Left lung (tissue), 10 donors: ENCODE results near the gene CKLF. TPM values are rescaled to one million over a fixed set of nuclear protein-coding genes. Genes with fewer than 3 reads are reported as not detected.
A peak's percentile ranks its signal among the peaks of the same experiment; 100 is the strongest.

ENCODE experiments used
- ATAC-seq: fragments of 200-7000 bp; cut with Tn5 transposase; one replicate; pipeline ENCODE4 v1.9.1; 2020; ENCODE audit warnings: moderate library complexity
- DNase-seq, 4 donors: peaks; one replicate each; pipeline ENCODE4 v3.0.0-alpha.2; 2013 to 2020
- H3K27ac ChIP-seq, 2 donors: fragments of 200-600 bp; sonication (generic) in 1 of 2; one replicate each; pipeline versions ENCODE4 v1.5.0 to v1.8.0; 2020 to 2021
- H3K27me3 ChIP-seq, 2 donors: fragments of 200-600 bp; sonication (generic) in 1 of 2; one replicate each; pipeline versions ENCODE4 v1.5.0 to v1.8.0; 2020 to 2021
- H3K36me3 ChIP-seq, 2 donors: fragments of 200-600 bp; sonication (generic) in 1 of 2; one replicate each; pipeline versions ENCODE4 v1.5.0 to v1.8.0; 2020 to 2021
- H3K4me1 ChIP-seq, 2 donors: fragments of 200-600 bp; one replicate each; pipeline ENCODE4 v1.8.0; 2021
- H3K4me3 ChIP-seq, 2 donors: fragments of 200-600 bp; sonication (generic) in 1 of 2; one replicate each; pipeline versions ENCODE4 v1.5.0 to v1.8.0; 2020 to 2021; ENCODE audit warnings: mild to moderate bottlenecking in 1 of 2
- H3K9me3 ChIP-seq, 2 donors: fragments of 200-600 bp; sonication (generic) in 1 of 2; one replicate each; pipeline versions ENCODE4 v1.5.0 to v1.8.0; 2020 to 2021
- intact Hi-C, 2 donors: fragments of 100-400 bp; cut with DNase I; formaldehyde crosslinking; loops; one replicate each; pipeline versions ENCODE4 v1.11.2 to v1.14.2; 2022
- polyA plus RNA-seq, 6 donors: library from polyadenylated mRNA; unstranded; fragments of 120-200 nt; gene quantifications; one replicate each; pipeline ENCODE4 v1.2.1, GENCODE V29; 2013; ENCODE audit not compliant: insufficient read length in 6 of 6
- total RNA-seq, 2 donors: library from RNA; stranded (reverse); fragmentation: NEBNext Ultra II Directional; extraction: Animal tissue kit (Norgen Biotek cat#: 25700); gene quantifications; one replicate each; pipeline ENCODE4 v1.2.1, GENCODE V29; 2021
- TF ChIP-seq, protein P1 (sequence below), 2 donors: fragments of 200-600 bp; sonication (generic) in 1 of 2; IDR thresholded peaks; one replicate each; pipeline versions ENCODE4 v1.5.0 to v1.8.0; 2021; ENCODE audit warnings: antibody characterized with exemption in 2 of 2
- donor health status: DM: no; HTN: yes; CAD: no.
- donor health status: DM: no; HTN: no; CAD: no.

The CKLF gene
- total and polyA plus RNA-seq, 8 donors, result 41.6 to 66.3 (median 42.9) TPM

DNA sequence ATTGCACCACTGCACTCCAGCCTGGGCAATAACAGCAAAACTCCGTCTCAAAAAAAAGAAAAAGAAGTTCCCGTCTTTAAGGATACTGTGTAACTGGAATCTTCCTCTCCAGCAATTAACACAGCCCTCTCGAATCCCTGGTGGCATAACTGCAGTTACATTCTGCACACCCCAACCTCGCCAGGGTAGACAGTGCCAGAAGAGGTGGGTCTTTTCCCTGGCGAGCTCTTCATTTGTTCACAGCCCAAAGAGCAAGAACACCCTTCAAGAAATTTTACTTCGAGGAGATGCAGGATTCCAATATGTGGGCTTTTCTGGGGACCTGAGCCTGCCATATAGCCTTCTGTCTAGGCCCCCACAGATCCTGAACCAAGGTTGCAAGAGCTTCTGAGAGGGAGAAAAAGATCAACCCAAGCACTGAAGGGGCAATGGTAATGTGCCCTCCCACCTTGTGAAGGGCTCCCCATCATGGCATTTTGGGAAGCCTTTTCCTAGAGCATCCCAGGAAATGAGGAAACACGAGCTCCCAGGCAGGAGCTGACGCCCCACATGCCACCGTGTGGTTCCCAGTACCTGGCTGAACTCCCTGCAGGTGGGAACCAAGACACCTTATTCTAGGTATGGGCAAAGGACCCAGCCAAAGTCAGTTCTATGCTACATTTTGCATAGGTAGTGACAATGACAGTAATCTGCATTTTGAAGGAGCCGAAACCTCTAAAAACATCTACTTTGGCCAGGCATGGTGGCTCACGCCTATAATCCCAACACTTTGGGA is 29.4 kb upstream of the CKLF start:
- Histone ChIP-seq H3K36me3 (peaks cover 0 to 33% of the 10 kb centered on the region in 2 donors), H3K27me3 (no peaks in the 10 kb centered on the region), H3K27ac (peak overlapping the region; percentile 60 to 99), H3K9me3 (no peaks in the 10 kb centered on the region), H3K4me1 (peaks cover 20 to 94% of the 10 kb centered on the region in 2 donors), H3K4me3 (no peak overlapping the region)
- TF ChIP-seq, protein P1, sequence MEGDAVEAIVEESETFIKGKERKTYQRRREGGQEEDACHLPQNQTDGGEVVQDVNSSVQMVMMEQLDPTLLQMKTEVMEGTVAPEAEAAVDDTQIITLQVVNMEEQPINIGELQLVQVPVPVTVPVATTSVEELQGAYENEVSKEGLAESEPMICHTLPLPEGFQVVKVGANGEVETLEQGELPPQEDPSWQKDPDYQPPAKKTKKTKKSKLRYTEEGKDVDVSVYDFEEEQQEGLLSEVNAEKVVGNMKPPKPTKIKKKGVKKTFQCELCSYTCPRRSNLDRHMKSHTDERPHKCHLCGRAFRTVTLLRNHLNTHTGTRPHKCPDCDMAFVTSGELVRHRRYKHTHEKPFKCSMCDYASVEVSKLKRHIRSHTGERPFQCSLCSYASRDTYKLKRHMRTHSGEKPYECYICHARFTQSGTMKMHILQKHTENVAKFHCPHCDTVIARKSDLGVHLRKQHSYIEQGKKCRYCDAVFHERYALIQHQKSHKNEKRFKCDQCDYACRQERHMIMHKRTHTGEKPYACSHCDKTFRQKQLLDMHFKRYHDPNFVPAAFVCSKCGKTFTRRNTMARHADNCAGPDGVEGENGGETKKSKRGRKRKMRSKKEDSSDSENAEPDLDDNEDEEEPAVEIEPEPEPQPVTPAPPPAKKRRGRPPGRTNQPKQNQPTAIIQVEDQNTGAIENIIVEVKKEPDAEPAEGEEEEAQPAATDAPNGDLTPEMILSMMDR (IDR thresholded peaks at IDR 0.05), result no peak
- intact Hi-C loops, result no loop called here
- DNase-seq, result no peak
- no peak for ATAC-seq

- Histone ChIP-seq H3K36me3 (peaks cover 0 to 42% of the 10 kb centered on the region in 2 donors), H3K27me3 (no peaks in the 10 kb centered on the region), H3K27ac (peak overlapping the region; percentile 60 to 99), H3K9me3 (no peaks in the 10 kb centered on the region), H3K4me3 (no peak overlapping the region), H3K4me1 (peaks cover 16 to 85% of the 10 kb centered on the region in 2 donors)
- intact Hi-C loops, result no loop called here
- TF ChIP-seq, protein P1 (IDR thresholded peaks at IDR 0.05), result no peak
- no peak for DNase-seq
- no peak for ATAC-seq
Observed at GRCh38 chr16:66523861-66524354, 28.5 kb upstream of the CKLF start.

GRCh38 chr16:66524601-66525164 is 27.7 kb upstream of the CKLF start:
- peaks cover 0 to 50% of the 10 kb centered on the region in 2 donors for H3K36me3 ChIP-seq
- DNase-seq (peak in 1 of 4 donors; percentile 77), ATAC-seq (peak; percentile 38)
- TF ChIP-seq, protein P1 (IDR thresholded peaks at IDR 0.05), result peak in 1 of 2 donors; percentile 52
- intact Hi-C loops, result no loop called here
- no peaks in the 10 kb centered on the region for H3K27me3 ChIP-seq
- peaks cover 16 to 77% of the 10 kb centered on the region in 2 donors for H3K4me1 ChIP-seq
- no peak overlapping the region for H3K4me3 ChIP-seq
- H3K9me3 ChIP-seq, result no peaks in the 10 kb centered on the region
- peak overlapping the region; percentile 60 to 99 for H3K27ac ChIP-seq

- Histone ChIP-seq H3K27ac (peak overlapping the region; percentile 60 to 99), H3K4me1 (peaks cover 12 to 68% of the 10 kb centered on the region in 2 donors), H3K27me3 (no peaks in the 10 kb centered on the region), H3K4me3 (no peak overlapping the region), H3K9me3 (no peaks in the 10 kb centered on the region), H3K36me3 (peaks cover 0 to 59% of the 10 kb centered on the region in 2 donors)
- DNase-seq (no peak), ATAC-seq (peak; percentile 10)
- intact Hi-C loops, result no loop called here
- TF ChIP-seq, protein P1 (IDR thresholded peaks at IDR 0.05), result no peak
Observed at GRCh38 chr16:66525396-66526180, 26.8 kb upstream of the CKLF start.
